ENCODE results near the gene BMS1.
"Not testable (repeated sequence)": the region's sequence is repeated elsewhere in the genome, so short reads cannot be mapped to it uniquely, and the experiment has no call there.

Gene BMS1

DNA sequence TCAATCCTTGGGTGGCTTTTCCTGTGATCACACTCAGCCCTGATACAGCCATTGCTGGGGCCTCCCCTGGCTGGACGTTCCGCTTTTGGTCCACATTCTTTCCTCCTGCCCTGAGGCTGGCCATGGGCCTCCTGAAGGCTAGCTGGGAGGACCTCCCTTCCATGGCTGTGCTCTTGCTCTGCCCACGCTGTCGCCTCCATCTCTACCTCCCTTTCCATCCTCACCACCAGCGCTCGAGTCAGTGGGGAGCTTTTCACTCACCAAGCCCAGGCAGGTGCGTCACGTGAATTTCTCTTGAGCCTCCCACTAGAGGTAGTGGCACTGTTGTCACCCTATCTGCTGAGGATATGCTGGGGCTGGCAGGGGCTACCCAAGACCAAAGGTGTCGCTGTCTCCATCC, 85.9 kb downstream of the BMS1 start:
- ChIA-PET POLR2A (no interaction called here), CTCF (interaction anchor here (1.0 to 5.8 kb wide), 2 partner anchors 211 to 236 kb away, joined by 3 to 49 read pairs; no protein-coding TSS in a partner anchor)
- H3K4me3 ChIP-seq (ENCODE audit: low read depth, low read length): no peak overlapping the region
- DNase-seq (ENCODE audit: low read depth, low spot score): no peak
- TF ChIP-seq, protein P1, sequence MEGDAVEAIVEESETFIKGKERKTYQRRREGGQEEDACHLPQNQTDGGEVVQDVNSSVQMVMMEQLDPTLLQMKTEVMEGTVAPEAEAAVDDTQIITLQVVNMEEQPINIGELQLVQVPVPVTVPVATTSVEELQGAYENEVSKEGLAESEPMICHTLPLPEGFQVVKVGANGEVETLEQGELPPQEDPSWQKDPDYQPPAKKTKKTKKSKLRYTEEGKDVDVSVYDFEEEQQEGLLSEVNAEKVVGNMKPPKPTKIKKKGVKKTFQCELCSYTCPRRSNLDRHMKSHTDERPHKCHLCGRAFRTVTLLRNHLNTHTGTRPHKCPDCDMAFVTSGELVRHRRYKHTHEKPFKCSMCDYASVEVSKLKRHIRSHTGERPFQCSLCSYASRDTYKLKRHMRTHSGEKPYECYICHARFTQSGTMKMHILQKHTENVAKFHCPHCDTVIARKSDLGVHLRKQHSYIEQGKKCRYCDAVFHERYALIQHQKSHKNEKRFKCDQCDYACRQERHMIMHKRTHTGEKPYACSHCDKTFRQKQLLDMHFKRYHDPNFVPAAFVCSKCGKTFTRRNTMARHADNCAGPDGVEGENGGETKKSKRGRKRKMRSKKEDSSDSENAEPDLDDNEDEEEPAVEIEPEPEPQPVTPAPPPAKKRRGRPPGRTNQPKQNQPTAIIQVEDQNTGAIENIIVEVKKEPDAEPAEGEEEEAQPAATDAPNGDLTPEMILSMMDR (IDR thresholded peaks at IDR 0.05; ENCODE audit: insufficient read depth, low read length, missing control alignments): no peak

DNA sequence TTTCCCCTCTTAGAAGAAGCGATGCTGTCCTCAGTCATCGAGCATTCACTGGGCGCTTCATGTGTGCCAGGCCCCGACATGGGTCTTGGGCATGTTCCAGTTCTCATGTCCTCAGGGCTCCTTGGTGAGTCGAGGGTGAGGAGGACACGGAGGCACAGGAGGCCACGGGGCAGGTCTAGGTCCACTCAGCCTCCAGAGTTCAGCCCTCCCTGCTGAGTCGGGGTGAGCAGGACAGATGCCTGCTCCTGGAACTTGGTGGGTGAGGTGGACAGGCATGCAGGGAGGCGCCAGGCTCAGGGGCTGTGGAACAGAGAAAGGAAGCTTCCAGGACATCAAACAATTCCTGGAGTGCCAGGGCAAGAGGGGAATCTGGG, 87.4 kb downstream of the BMS1 start:
- no peak for DNase-seq (ENCODE audit: low read depth, low spot score)
- TF ChIP-seq, protein P1 (IDR thresholded peaks at IDR 0.05; ENCODE audit: insufficient read depth, low read length, missing control alignments): no peak
- ChIA-PET POLR2A (no interaction called here), CTCF (interaction anchor here (1.1 to 1.5 kb wide), 2 partner anchors 209 to 235 kb away, joined by 3 read pairs; no protein-coding TSS in a partner anchor)
- no peak overlapping the region for H3K4me3 ChIP-seq (ENCODE audit: low read depth, low read length)

GRCh38 chr10:42871138-42871641, 88.6 kb downstream of the BMS1 start:
- POLR2A ChIA-PET; DNase-seq (ENCODE audit: low read depth, low spot score); H3K4me3 ChIP-seq (ENCODE audit: low read depth, low read length): not testable (repeated sequence)
- CTCF ChIA-PET: interaction anchor here (1.1 to 1.5 kb wide), 2 partner anchors 207 to 234 kb away, joined by 3 read pairs; no protein-coding TSS in a partner anchor

- no peak overlapping the region for H3K4me3 ChIP-seq (ENCODE audit: low read depth, low read length)
- ChIA-PET CTCF (no interaction called here), POLR2A (no interaction called here)
- TF ChIP-seq, protein P1 (IDR thresholded peaks at IDR 0.05; ENCODE audit: insufficient read depth, low read length, missing control alignments): no peak
- DNase-seq (ENCODE audit: low read depth, low spot score): no peak
These were observed 89.2 kb downstream of the BMS1 start for GRCh38 chr10:42871823-42872222.

GRCh38 chr10:42872865-42873435, 90.4 kb downstream of the BMS1 start:
- ChIA-PET POLR2A (no interaction called here), CTCF (no interaction called here)
- TF ChIP-seq, protein P1 (IDR thresholded peaks at IDR 0.05; ENCODE audit: insufficient read depth, low read length, missing control alignments): no peak
- no peak overlapping the region for H3K4me3 ChIP-seq (ENCODE audit: low read depth, low read length)
- no peak for DNase-seq (ENCODE audit: low read depth, low spot score)

DNA sequence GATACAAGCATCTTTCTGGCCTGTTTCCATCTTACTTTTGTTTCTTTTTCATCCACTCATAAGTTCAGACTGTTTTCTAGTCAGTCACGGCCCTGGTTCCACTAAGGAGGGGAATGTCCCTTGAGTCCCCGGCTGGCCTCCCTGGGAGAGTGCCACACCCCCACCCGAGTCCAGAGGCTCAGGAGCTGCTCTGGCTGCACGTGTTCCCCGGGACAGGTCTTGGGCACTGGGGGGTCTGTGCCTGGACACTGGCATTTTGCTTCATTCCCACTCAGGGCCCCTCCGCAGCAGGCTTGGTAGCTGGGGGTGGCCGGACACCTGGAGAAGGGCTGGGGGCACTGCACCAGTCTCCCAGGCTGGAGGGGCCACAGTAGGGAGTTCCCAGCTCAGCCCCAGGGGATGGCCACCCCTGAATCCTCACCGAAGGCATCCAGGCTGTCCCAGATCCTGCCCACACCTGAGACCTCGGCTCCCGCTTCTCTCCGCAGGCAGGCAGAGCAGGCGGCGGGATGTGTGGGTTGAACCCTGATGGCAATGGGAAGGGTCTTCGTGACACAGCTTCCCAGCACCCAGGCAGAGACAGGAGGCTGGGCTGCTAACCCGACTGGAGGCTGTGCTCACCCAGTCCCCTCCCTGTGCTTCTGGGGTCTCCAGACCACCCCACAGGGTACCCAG, 92.3 kb downstream of the BMS1 start:
- DNase-seq (ENCODE audit: low read depth, low spot score): no peak
- CTCF ChIA-PET: no interaction called here
- POLR2A ChIA-PET: no interaction called here
- TF ChIP-seq, protein P1 (IDR thresholded peaks at IDR 0.05; ENCODE audit: insufficient read depth, low read length, missing control alignments): no peak
- no peak overlapping the region for H3K4me3 ChIP-seq (ENCODE audit: low read depth, low read length)

- ChIA-PET CTCF (no interaction called here), POLR2A (no interaction called here)
- H3K4me3 ChIP-seq (ENCODE audit: low read depth, low read length): no peak overlapping the region
- TF ChIP-seq, protein P1 (IDR thresholded peaks at IDR 0.05; ENCODE audit: insufficient read depth, low read length, missing control alignments): no peak
- no peak for DNase-seq (ENCODE audit: low read depth, low spot score)
These were observed 92.8 kb downstream of the BMS1 start for GRCh38 chr10:42875388-42875755.

All from AG04449 (cell line).